Measurements from ENCODE around the gene RALGDS.

Gene RALGDS

GRCh38 chr9:133134388-133135145, 13.5 kb upstream of the RALGDS start:
- no peak for DNase-seq

- peak; percentile 97 to 99 for DNase-seq
These were observed 12.8 kb upstream of the RALGDS start for GRCh38 chr9:133133681-133134387.

- no peak for DNase-seq
These were observed 11.1 kb upstream of the RALGDS start for GRCh38 chr9:133132174-133132573.

- no peak for DNase-seq
These were observed 10.5 kb upstream of the RALGDS start for GRCh38 chr9:133131506-133131905.

GRCh38 chr9:133130685-133131244, 9.7 kb upstream of the RALGDS start:
- no peak for DNase-seq

- no peak for DNase-seq
These were observed 8.2 kb upstream of the RALGDS start for GRCh38 chr9:133129001-133129795.

- DNase-seq, result no peak
These were observed 7.1 kb upstream of the RALGDS start for GRCh38 chr9:133128152-133128551.

- no peak for DNase-seq
These were observed 6.4 kb upstream of the RALGDS start for GRCh38 chr9:133127340-133127981.

- no peak for DNase-seq
These were observed 5.8 kb upstream of the RALGDS start for GRCh38 chr9:133126697-133127339.

GRCh38 chr9:133125941-133126696, 5.1 kb upstream of the RALGDS start:
- DNase-seq, result no peak

GRCh38 chr9:133124907-133125275, 3.9 kb upstream of the RALGDS start:
- DNase-seq, result no peak

- DNase-seq, result no peak
These were observed 3.3 kb upstream of the RALGDS start for GRCh38 chr9:133124123-133124906.

- DNase-seq, result peak in 1 of 2 experiments; percentile 40
These were observed 2.0 kb upstream of the RALGDS start for GRCh38 chr9:133122935-133123611.

- no peak for DNase-seq
These were observed 1.5 kb upstream of the RALGDS start for GRCh38 chr9:133122605-133122934.

GRCh38 chr9:133121915-133122550, 993 bp upstream of the RALGDS start:
- no peak for DNase-seq

- DNase-seq, result no peak
These were observed 391 bp downstream of the RALGDS start for GRCh38 chr9:133120501-133121197.

GRCh38 chr9:133119846-133120500, 1.1 kb downstream of the RALGDS start:
- no peak for DNase-seq

- DNase-seq, result no peak
These were observed 1.8 kb downstream of the RALGDS start for GRCh38 chr9:133119103-133119845.
